Upper lobe of left lung (tissue), 4 donors: ENCODE data around the gene GNG3.

Experiments
- EP300 ChIP-seq, 4 donors: sonication (generic); formaldehyde crosslinking; IDR thresholded peaks; one replicate each; pipeline ENCODE4 v1.5.1; 2017; ENCODE audit warnings: antibody characterized with exemption in 4 of 4, control low read depth in 2 of 4
- POLR2A ChIP-seq, 4 donors: fragments of 450-650 bp; IDR thresholded peaks; one replicate each; pipeline ENCODE4 v1.5.1; 2016 to 2017; ENCODE audit warnings: antibody characterized with exemption in 4 of 4, mild to moderate bottlenecking in 2 of 4
- TF ChIP-seq, protein P1 (sequence below), 6 experiments: fragments of 450-650 bp in 4 of 6; fragments of 200-600 bp in 2 of 6; sonication (generic) in 2 of 6; IDR thresholded peaks; one replicate each; pipeline ENCODE4 v1.5.1; 2016 to 2019; ENCODE audit warnings: antibody characterized with exemption in 6 of 6

DNA sequence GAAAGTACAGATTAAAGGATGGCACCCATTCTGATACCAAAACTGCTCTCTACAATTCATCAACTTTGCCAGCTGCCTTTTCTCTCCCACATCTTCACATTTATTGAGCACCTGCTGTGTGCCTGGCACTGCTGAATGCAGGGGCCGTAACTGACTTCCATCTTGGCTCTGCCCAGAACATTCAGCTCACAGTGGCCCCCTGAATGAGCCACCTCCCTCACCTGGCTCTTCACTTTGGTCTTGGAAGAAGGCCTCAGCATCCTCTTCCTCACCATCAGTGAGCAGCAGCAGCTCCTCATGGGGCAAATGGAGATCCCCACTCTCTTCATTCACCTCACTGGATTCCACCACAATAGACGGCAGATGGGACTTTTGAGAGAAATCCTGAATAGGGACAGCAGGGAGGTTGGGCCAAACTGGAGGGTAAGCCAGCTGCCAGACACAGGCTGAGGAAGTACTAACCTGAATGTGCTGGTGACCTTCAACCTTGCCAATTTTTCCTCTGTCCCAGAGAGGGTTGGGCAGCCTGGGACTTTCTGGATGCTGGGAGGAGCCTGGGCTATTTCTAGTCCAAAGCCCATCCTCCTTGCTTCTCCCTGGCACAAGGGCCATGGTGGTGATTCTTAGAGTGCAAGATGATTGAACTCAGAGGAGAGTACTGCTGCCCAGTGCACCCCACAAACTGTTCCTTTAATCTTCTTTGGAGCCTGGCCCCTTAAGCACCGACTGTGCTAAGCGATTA is 37.9 kb upstream of the GNG3 start:
- TF ChIP-seq POLR2A (IDR thresholded peaks at IDR 0.05) (no peak), EP300 (IDR thresholded peaks at IDR 0.05) (no peak)
- TF ChIP-seq, protein P1, sequence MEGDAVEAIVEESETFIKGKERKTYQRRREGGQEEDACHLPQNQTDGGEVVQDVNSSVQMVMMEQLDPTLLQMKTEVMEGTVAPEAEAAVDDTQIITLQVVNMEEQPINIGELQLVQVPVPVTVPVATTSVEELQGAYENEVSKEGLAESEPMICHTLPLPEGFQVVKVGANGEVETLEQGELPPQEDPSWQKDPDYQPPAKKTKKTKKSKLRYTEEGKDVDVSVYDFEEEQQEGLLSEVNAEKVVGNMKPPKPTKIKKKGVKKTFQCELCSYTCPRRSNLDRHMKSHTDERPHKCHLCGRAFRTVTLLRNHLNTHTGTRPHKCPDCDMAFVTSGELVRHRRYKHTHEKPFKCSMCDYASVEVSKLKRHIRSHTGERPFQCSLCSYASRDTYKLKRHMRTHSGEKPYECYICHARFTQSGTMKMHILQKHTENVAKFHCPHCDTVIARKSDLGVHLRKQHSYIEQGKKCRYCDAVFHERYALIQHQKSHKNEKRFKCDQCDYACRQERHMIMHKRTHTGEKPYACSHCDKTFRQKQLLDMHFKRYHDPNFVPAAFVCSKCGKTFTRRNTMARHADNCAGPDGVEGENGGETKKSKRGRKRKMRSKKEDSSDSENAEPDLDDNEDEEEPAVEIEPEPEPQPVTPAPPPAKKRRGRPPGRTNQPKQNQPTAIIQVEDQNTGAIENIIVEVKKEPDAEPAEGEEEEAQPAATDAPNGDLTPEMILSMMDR (IDR thresholded peaks at IDR 0.05): no peak
